Endodermal cell (in vitro differentiated cells): Measurements from ENCODE around the gene DNAH6. TPM values are rescaled to one million over a fixed set of nuclear protein-coding genes. Genes with fewer than 3 reads are reported as not detected.

ENCODE experiments used
- DNase-seq: peaks from one replicate; pipeline ENCODE4 v3.0.0-alpha.2; 2017
- H3K27ac ChIP-seq: 2 replicates; pipeline ENCODE4 v1.5.1; 2013; ENCODE audit warnings: mild to moderate bottlenecking, low read depth, low read length, moderate library complexity
- H3K27me3 ChIP-seq: 2 replicates; pipeline ENCODE4 v1.6.1; 2013; ENCODE audit warnings: mild to moderate bottlenecking, low read length, moderate library complexity; ENCODE audit not compliant: insufficient read depth, control insufficient read depth, poor library complexity, severe bottlenecking
- H3K36me3 ChIP-seq: 2 replicates; pipeline ENCODE4 v1.7.0; 2013; ENCODE audit warnings: mild to moderate bottlenecking, low read length, moderate library complexity; ENCODE audit not compliant: control insufficient read depth, insufficient read depth
- H3K4me1 ChIP-seq: one replicate; pipeline ENCODE4 v1.7.0; 2013; ENCODE audit warnings: low read length; ENCODE audit not compliant: control insufficient read depth, insufficient read depth
- H3K4me3 ChIP-seq: 2 replicates; pipeline ENCODE4 v1.5.1; 2013; ENCODE audit warnings: mild to moderate bottlenecking, low read length, moderate library complexity
- H3K9ac ChIP-seq: 2 replicates; pipeline ENCODE4 v1.6.1; 2013; ENCODE audit warnings: mild to moderate bottlenecking, low read length, moderate library complexity; ENCODE audit not compliant: poor library complexity, severe bottlenecking; ENCODE audit errors: extremely low read depth
- H3K9me3 ChIP-seq: 2 replicates; pipeline ENCODE4 v1.6.1; 2013; ENCODE audit warnings: mild to moderate bottlenecking, low read length, moderate library complexity; ENCODE audit not compliant: control insufficient read depth
- H3K27ac Mint-ChIP-seq: 2 replicates; pipeline ENCODE4 v1.8.0; 2020; ENCODE audit warnings: mixed read lengths
- H3K27me3 Mint-ChIP-seq: 2 replicates; pipeline ENCODE4 v1.8.0; 2021; ENCODE audit warnings: mild to moderate bottlenecking, mixed read lengths; ENCODE audit not compliant: insufficient read depth
- H3K36me3 Mint-ChIP-seq: 2 replicates; pipeline ENCODE4 v1.8.0; 2020; ENCODE audit warnings: low read depth, mixed read lengths
- H3K4me1 Mint-ChIP-seq: 2 replicates; pipeline ENCODE4 v1.8.0; 2020; ENCODE audit warnings: mixed read lengths
- H3K4me3 Mint-ChIP-seq: 2 replicates; pipeline ENCODE4 v1.8.0; 2020; ENCODE audit warnings: mild to moderate bottlenecking, moderate library complexity, mixed read lengths
- H3K9me3 Mint-ChIP-seq: 2 replicates; pipeline ENCODE4 v1.8.0; 2020; ENCODE audit warnings: mild to moderate bottlenecking, mixed read lengths
- CTCF ChIP-seq: fragments of 200-600 bp; sonication (generic); conservative IDR thresholded peaks from 2 replicates; pipeline ENCODE4 v1.5.0; 2021; ENCODE audit warnings: antibody characterized with exemption, mild to moderate bottlenecking
- WGBS, 2 experiments: methylation state at CpG; one replicate each; pipeline versions ENCODE4 v1.1.5 to v1.1.7; 2013; ENCODE audit warnings: missing lambda C conversion rate in 2 of 2, mixed read lengths in 1 of 2; ENCODE audit not compliant: insufficient coverage in 1 of 2, insufficient read length in 1 of 2; 5-methylcytosine and 5-hydroxymethylcytosine counted together
- total RNA-seq, 2 donors: library from RNA; stranded (reverse); fragmentation: NEBNext Ultra II Directional in 1 of 2; extraction: Animal tissue kit (Norgen Biotek cat#: 25700) in 1 of 2; gene quantifications; 2 replicates in 1 of 2; 3 replicates in 1 of 2; pipeline ENCODE4 v1.2.1, GENCODE V29; 2021

DNAH6 gene
- total RNA-seq, 2 donors from 2014 or later, result 1.6 to 2.0 TPM

GRCh38 chr2:84855731-84856130 lies 339.4 kb downstream of the DNAH6 start:
- Mint-ChIP-seq H3K4me3 (no peak overlapping the region), H3K4me1 (peaks cover 2% of the 10 kb centered on the region), H3K36me3 (no peaks in the 10 kb centered on the region), H3K9me3 (no peaks in the 10 kb centered on the region), H3K27me3 (peaks cover 39% of the 10 kb centered on the region), H3K27ac (no peak overlapping the region)
- H3K36me3 ChIP-seq, result no peaks in the 10 kb centered on the region
- peak; percentile 78 for DNase-seq
- no peak overlapping the region for H3K9ac ChIP-seq
- no peaks in the 10 kb centered on the region for H3K9me3 ChIP-seq
- H3K27ac ChIP-seq, result peak overlapping the region; percentile 84
- TF ChIP-seq CTCF, result no peak
- H3K4me3 ChIP-seq, result no peak overlapping the region
- no peaks in the 10 kb centered on the region for H3K4me1 ChIP-seq
- no peaks in the 10 kb centered on the region for H3K27me3 ChIP-seq
- 48% methylated on average over 11 of the region's 11 CpGs; no CpG with 5 or more reads in 1 of the 2 experiments for WGBS, 2 experiments

GRCh38 chr2:84856787-84857186 lies 340.5 kb downstream of the DNAH6 start:
- no peaks in the 10 kb centered on the region for H3K9me3 ChIP-seq
- Mint-ChIP-seq H3K27me3 (peaks cover 43% of the 10 kb centered on the region), H3K27ac (no peak overlapping the region), H3K36me3 (no peaks in the 10 kb centered on the region), H3K9me3 (no peaks in the 10 kb centered on the region), H3K4me1 (peaks cover 6% of the 10 kb centered on the region), H3K4me3 (no peak overlapping the region)
- no peak for TF ChIP-seq CTCF
- H3K36me3 ChIP-seq, result no peaks in the 10 kb centered on the region
- no peaks in the 10 kb centered on the region for H3K27me3 ChIP-seq
- no peak overlapping the region for H3K27ac ChIP-seq
- WGBS, 2 experiments, result 86 to 95% methylated on average over 4 to 6 of the region's 6 CpGs
- H3K4me3 ChIP-seq, result no peak overlapping the region
- H3K4me1 ChIP-seq, result no peaks in the 10 kb centered on the region
- H3K9ac ChIP-seq, result no peak overlapping the region
- peak; percentile 47 for DNase-seq

- 93 to 96% methylated on average over 5 of the region's 5 CpGs for WGBS, 2 experiments
- H3K27me3 Mint-ChIP-seq, result peaks cover 46% of the 10 kb centered on the region
- no peaks in the 10 kb centered on the region for H3K36me3 Mint-ChIP-seq
- no peak overlapping the region for H3K4me3 Mint-ChIP-seq
- no peaks in the 10 kb centered on the region for H3K4me1 ChIP-seq
- no peaks in the 10 kb centered on the region for H3K9me3 ChIP-seq
- H3K27me3 ChIP-seq, result no peaks in the 10 kb centered on the region
- peaks cover 7% of the 10 kb centered on the region for H3K4me1 Mint-ChIP-seq
- TF ChIP-seq CTCF, result no peak
- no peak overlapping the region for H3K27ac Mint-ChIP-seq
- peak; percentile 32 for DNase-seq
- no peak overlapping the region for H3K27ac ChIP-seq
- H3K9ac ChIP-seq, result no peak overlapping the region
- H3K9me3 Mint-ChIP-seq, result no peaks in the 10 kb centered on the region
- no peak overlapping the region for H3K4me3 ChIP-seq
- no peaks in the 10 kb centered on the region for H3K36me3 ChIP-seq
Measured at GRCh38 chr2:84857566-84857965, 341.3 kb downstream of the DNAH6 start.
